GM18505 (cell line): ENCODE data around the gene ITIH1.

Experiments
- ATAC-seq: cut with Tn5 transposase; IDR thresholded peaks from one replicate; pipeline ENCODE4 v1.9.1; 2021; ENCODE audit not compliant: unreplicated experiment
- POLR2A ChIP-seq: IDR thresholded peaks from 4 replicates; pipeline ENCODE4 v1.6.1; 2011; ENCODE audit warnings: borderline replicate concordance; ENCODE audit not compliant: insufficient read depth, insufficient read length; ENCODE audit errors: extremely low read depth

ITIH1 gene

GRCh38 chr3:52827866-52828376, 50.5 kb downstream of the ITIH1 start:
- no peak for TF ChIP-seq POLR2A
- ATAC-seq: no peak

- TF ChIP-seq POLR2A: no peak
- ATAC-seq: no peak
Observed at GRCh38 chr3:52829482-52829881, 52.1 kb downstream of the ITIH1 start.

- TF ChIP-seq POLR2A: no peak
- ATAC-seq: no peak
Observed at GRCh38 chr3:52829906-52830463, 52.6 kb downstream of the ITIH1 start.

- no peak for ATAC-seq
- TF ChIP-seq POLR2A: no peak
Observed at GRCh38 chr3:52830535-52831258, 53.3 kb downstream of the ITIH1 start, which contains the start of gene ITIH4. ITIH4 (minus strand) TSS chr3:52830672; CDS start chr3:52830642, 30 bp downstream.

GRCh38 chr3:52831500-52832301, 54.3 kb downstream of the ITIH1 start:
- no peak for TF ChIP-seq POLR2A

GRCh38 chr3:52833202-52833601, 55.8 kb downstream of the ITIH1 start:
- ATAC-seq: no peak
- TF ChIP-seq POLR2A: no peak

More at GRCh38 chr3:52831500-52832301, 54.3 kb downstream of the ITIH1 start:
- no peak for ATAC-seq

GRCh38 chr3:52834871-52835501, 57.6 kb downstream of the ITIH1 start, which contains the start of gene MUSTN1:
MUSTN1 (minus strand) TSS chr3:52835019; CDS start chr3:52834948, 71 bp downstream.
- ATAC-seq: no peak
- TF ChIP-seq POLR2A: no peak

- TF ChIP-seq POLR2A: no peak
- no peak for ATAC-seq
Observed at GRCh38 chr3:52835766-52836470, 58.5 kb downstream of the ITIH1 start.

GRCh38 chr3:52836471-52836845, 59.1 kb downstream of the ITIH1 start:
- no peak for TF ChIP-seq POLR2A
- ATAC-seq: no peak

GRCh38 chr3:52836986-52837385, 59.6 kb downstream of the ITIH1 start:
- no peak for TF ChIP-seq POLR2A
- ATAC-seq: no peak

GRCh38 chr3:52838561-52839267, 61.3 kb downstream of the ITIH1 start:
- ATAC-seq: no peak
- TF ChIP-seq POLR2A: no peak

- ATAC-seq: no peak
- TF ChIP-seq POLR2A: no peak
Observed at GRCh38 chr3:52839268-52839575, 61.8 kb downstream of the ITIH1 start.
